HEK293 (cell line): ENCODE results near the gene RGL2.

Experiments used
- CTCF ChIA-PET: fragments of 350-600 bp; formaldehyde crosslinking; extraction: SDS; loops from one replicate; lab custom pipeline; 2021; ENCODE audit warnings: antibody characterized with exemption; lab: Yijun Ruan, JAX
- POLR2A ChIA-PET: fragments of 300-600 bp; formaldehyde crosslinking; extraction: SDS; loops from one replicate; lab custom pipeline; 2020; ENCODE audit warnings: antibody characterized with exemption, inconsistent platforms; lab: Yijun Ruan, JAX
- H3K27ac ChIP-seq: fragments of 200-500 bp; sonication (Bioruptor generic); 2 replicates; pipeline ENCODE4 v1.5.1; 2014; ENCODE audit warnings: low read depth, low read length, control low read depth, inconsistent platforms; ENCODE audit errors: extremely low read depth
- H3K36me3 ChIP-seq, 2 experiments: fragments of 200-500 bp in 1 of 2; sonication (Bioruptor generic) in 1 of 2; 1 replicate in 1 of 2; 2 replicates in 1 of 2; pipeline ENCODE4 v1.5.1; 2014 to 2017; ENCODE audit warnings: inconsistent platforms in 2 of 2, low read length in 2 of 2; ENCODE audit not compliant: control insufficient read depth in 2 of 2, insufficient read depth in 1 of 2
- H3K4me1 ChIP-seq: fragments of 200-500 bp; sonication (Bioruptor generic); 2 replicates; pipeline ENCODE4 v1.5.1; 2014; ENCODE audit warnings: mild to moderate bottlenecking, low read length, inconsistent platforms; ENCODE audit not compliant: control insufficient read depth, insufficient read depth
- H3K4me3 ChIP-seq: 2 replicates; pipeline ENCODE4 v1.5.1; 2011; ENCODE audit warnings: low read depth, mild to moderate bottlenecking, control low read depth, low read length, moderate library complexity
- H3K9me3 ChIP-seq: fragments of 200-500 bp; sonication (Bioruptor generic); 2 replicates; pipeline ENCODE4 v1.5.1; 2014; ENCODE audit warnings: low read depth, low read length, inconsistent platforms; ENCODE audit not compliant: control insufficient read depth, insufficient read depth
- EGR2 ChIP-seq: fragments of 450-650 bp; formaldehyde crosslinking; IDR thresholded peaks from 2 replicates; pipeline ENCODE4 v1.5.1; 2016; ENCODE audit warnings: low read depth, missing biosample characterization, missing genetic modification characterization
- GLI2 ChIP-seq: fragments of 450-650 bp; formaldehyde crosslinking; IDR thresholded peaks from 2 replicates; pipeline ENCODE4; 2017; ENCODE audit warnings: missing biosample characterization, missing genetic modification characterization, low read depth, borderline replicate concordance
- KLF10 ChIP-seq: fragments of 450-650 bp; IDR thresholded peaks from 2 replicates; pipeline ENCODE4 v1.5.1; 2018; ENCODE audit warnings: missing biosample characterization, mild to moderate bottlenecking, missing genetic modification characterization
- KLF9 ChIP-seq: fragments of 450-650 bp; formaldehyde crosslinking; IDR thresholded peaks from 2 replicates; pipeline ENCODE4 v1.5.1; 2016; ENCODE audit warnings: missing biosample characterization, missing genetic modification characterization, low read depth
- PATZ1 ChIP-seq: fragments of 450-650 bp; formaldehyde crosslinking; IDR thresholded peaks from 2 replicates; pipeline ENCODE4 v1.5.1; 2016; ENCODE audit warnings: missing biosample characterization, missing genetic modification characterization
- PRDM1 ChIP-seq: fragments of 450-650 bp; formaldehyde crosslinking; IDR thresholded peaks from 2 replicates; pipeline ENCODE4; 2016; ENCODE audit warnings: missing biosample characterization, missing genetic modification characterization
- WT1 ChIP-seq: fragments of 450-650 bp; formaldehyde crosslinking; IDR thresholded peaks from 2 replicates; pipeline ENCODE4 v1.5.1; 2016; ENCODE audit warnings: missing biosample characterization, missing genetic modification characterization
- ZBTB26 ChIP-seq: fragments of 450-650 bp; formaldehyde crosslinking; optimal IDR thresholded peaks from 2 replicates; pipeline ENCODE3; 2016; ENCODE audit warnings: missing biosample characterization, mild to moderate bottlenecking, missing genetic modification characterization
- ZEB2 ChIP-seq: fragments of 450-650 bp; formaldehyde crosslinking; IDR thresholded peaks from 2 replicates; pipeline ENCODE4 v1.5.1; 2016; ENCODE audit warnings: missing biosample characterization, missing genetic modification characterization
- ZFHX2 ChIP-seq: fragments of 450-650 bp; formaldehyde crosslinking; conservative IDR thresholded peaks from 2 replicates; pipeline ENCODE4 v1.5.1; 2016; ENCODE audit warnings: missing biosample characterization, missing genetic modification characterization
- ZNF157 ChIP-seq: fragments of 450-650 bp; formaldehyde crosslinking; IDR thresholded peaks from 2 replicates; pipeline ENCODE4 v1.5.1; 2016; ENCODE audit warnings: missing biosample characterization, missing genetic modification characterization
- ZNF2 ChIP-seq: fragments of 450-650 bp; formaldehyde crosslinking; IDR thresholded peaks from 2 replicates; pipeline ENCODE4 v1.5.1; 2016; ENCODE audit warnings: missing biosample characterization, missing genetic modification characterization
- ZNF311 ChIP-seq: fragments of 450-650 bp; formaldehyde crosslinking; IDR thresholded peaks from 2 replicates; pipeline ENCODE4 v1.5.1; 2017; ENCODE audit warnings: missing biosample characterization, missing genetic modification characterization, borderline replicate concordance
- ZNF350 ChIP-seq: fragments of 450-650 bp; formaldehyde crosslinking; IDR thresholded peaks from 2 replicates; pipeline ENCODE4 v1.5.0; 2017; ENCODE audit warnings: missing biosample characterization, mild to moderate bottlenecking, missing genetic modification characterization
- ZNF394 ChIP-seq: fragments of 450-650 bp; formaldehyde crosslinking; IDR thresholded peaks from 2 replicates; pipeline ENCODE4 v1.5.1; 2016; ENCODE audit warnings: missing biosample characterization, missing genetic modification characterization, mild to moderate bottlenecking, moderate library complexity, borderline replicate concordance
- ZNF48 ChIP-seq: fragments of 450-650 bp; formaldehyde crosslinking; IDR thresholded peaks from 2 replicates; pipeline ENCODE4 v1.5.1; 2016; ENCODE audit warnings: missing biosample characterization, missing genetic modification characterization
- ZNF510 ChIP-seq: fragments of 450-650 bp; formaldehyde crosslinking; IDR thresholded peaks from 2 replicates; pipeline ENCODE4 v1.5.1; 2018; ENCODE audit warnings: mild to moderate bottlenecking, missing genetic modification characterization, missing biosample characterization; ENCODE audit not compliant: insufficient replicate concordance
- ZNF529 ChIP-seq: fragments of 450-650 bp; formaldehyde crosslinking; IDR thresholded peaks from 2 replicates; pipeline ENCODE4 v1.5.1; 2017; ENCODE audit warnings: missing genetic modification characterization, missing biosample characterization; ENCODE audit not compliant: insufficient replicate concordance
- ZNF600 ChIP-seq: fragments of 450-650 bp; formaldehyde crosslinking; IDR thresholded peaks from 2 replicates; pipeline ENCODE4 v1.5.1; 2016; ENCODE audit warnings: missing biosample characterization, missing genetic modification characterization
- ZNF610 ChIP-seq: fragments of 450-650 bp; formaldehyde crosslinking; IDR thresholded peaks from 2 replicates; pipeline ENCODE4 v1.5.1; 2016; ENCODE audit warnings: missing biosample characterization, missing genetic modification characterization, borderline replicate concordance
- ZNF747 ChIP-seq: fragments of 450-650 bp; formaldehyde crosslinking; IDR thresholded peaks from 2 replicates; pipeline ENCODE4 v1.5.1; 2016; ENCODE audit warnings: missing biosample characterization, missing genetic modification characterization
- ZSCAN23 ChIP-seq: fragments of 450-650 bp; formaldehyde crosslinking; IDR thresholded peaks from 2 replicates; pipeline ENCODE4 v1.5.1; 2016; ENCODE audit warnings: missing biosample characterization, missing genetic modification characterization

Gene RGL2

GRCh38 chr6:33292996-33293682 lies 5.6 kb downstream of the RGL2 start (continued):
- no peak for TF ChIP-seq PRDM1 (tag by site-specific recombination)
- no peak for TF ChIP-seq ZNF157 (tag by site-specific recombination)
- no peak for TF ChIP-seq ZNF610 (tag by site-specific recombination)
- TF ChIP-seq ZNF747 (tag by site-specific recombination) = no peak
- TF ChIP-seq EGR2 (tag by site-specific recombination) = no peak
- no peak for TF ChIP-seq WT1 (tag by site-specific recombination)
- TF ChIP-seq ZNF350 (tag by site-specific recombination) = no peak
- TF ChIP-seq KLF10 (tag by site-specific recombination) = no peak
- TF ChIP-seq GLI2 = no peak

- H3K27ac ChIP-seq = no peak overlapping the region; the same call in 1 of the 2 replicates
- ChIA-PET POLR2A (interaction anchor here (1.9 to 7.5 kb wide), 6 partner anchors 8 to 41 kb away, joined by 8 to 92 read pairs (median 36); partner anchors contain the start of genes B3GALT4, RGL2, RPS18 and VPS52), CTCF (interaction anchor here (0.6 to 3.6 kb wide), 5 partner anchors 9 to 136 kb away, joined by 3 to 33 read pairs (median 4); partner anchors contain the start of genes B3GALT4 and RGL2)
- no peaks in the 10 kb centered on the region for H3K9me3 ChIP-seq
- no peak overlapping the region; the same call in 1 of the 2 replicates for H3K4me3 ChIP-seq
- H3K36me3 ChIP-seq = peaks cover 4 to 70% of the 10 kb centered on the region in 2 experiments
- TF ChIP-seq ZNF600 (tag by site-specific recombination) (peak; percentile 64; the same call in 1 of the 2 replicates), ZNF510 (tag by site-specific recombination) (no peak)
- H3K4me1 ChIP-seq = peaks cover 11% of the 10 kb centered on the region; the same call in 1 of the 2 replicates
Measured at GRCh38 chr6:33290459-33290858, 8.3 kb downstream of the RGL2 start.

- ChIA-PET POLR2A (interaction anchor here (0.9 to 7.5 kb wide), 11 partner anchors 9 to 319 kb away, joined by 3 to 92 read pairs (median 9); partner anchors contain the start of genes B3GALT4, RGL2, RPS18 and VPS52), CTCF (interaction anchor here (0.6 to 3.6 kb wide), 6 partner anchors 9 to 136 kb away, joined by 3 to 33 read pairs (median 9); partner anchors contain the start of genes B3GALT4, RGL2, RPS18 and VPS52)
- Histone ChIP-seq H3K9me3 (no peaks in the 10 kb centered on the region), H3K27ac (peak overlapping the region; percentile 20; the same call in 1 of the 2 replicates), H3K4me1 (peaks cover 11% of the 10 kb centered on the region; the same call in 1 of the 2 replicates), H3K36me3 (peaks cover 4 to 70% of the 10 kb centered on the region in 2 experiments), H3K4me3 (peak overlapping the region; percentile 79)
- no peak for TF ChIP-seq ZNF311 (tag by site-specific recombination)
- TF ChIP-seq ZFHX2 = no peak
- TF ChIP-seq ZNF394 (tag by site-specific recombination) = 0 out of 2 replicates have a peak, but pooled peaks have one; percentile 6
- 0 out of 2 replicates have a peak, but pooled peaks have one; percentile 1 for TF ChIP-seq ZEB2 (tag by site-specific recombination)
- TF ChIP-seq ZNF2 (tag by site-specific recombination) = 0 out of 2 replicates have a peak, but pooled peaks have one; percentile 4
Measured at GRCh38 chr6:33289784-33290315, 8.9 kb downstream of the RGL2 start.

- Histone ChIP-seq H3K4me1 (peaks cover 11% of the 10 kb centered on the region; the same call in 1 of the 2 replicates), H3K27ac (peak within 1 kb of the TSS; percentile 44), H3K4me3 (peak within 1 kb of the TSS; percentile 79), H3K9me3 (no peaks in the 10 kb centered on the region), H3K36me3 (peaks cover 6 to 73% of the 10 kb centered on the region in 2 experiments)
- CTCF ChIA-PET = interaction anchor here (0.6 to 3.6 kb wide), 13 partner anchors 8 to 481 kb away, joined by 3 to 33 read pairs (median 5); partner anchors contain the start of genes B3GALT4, RGL2, RPS18 and RXRB
- POLR2A ChIA-PET = interaction anchor here (0.6 to 7.5 kb wide), 14 partner anchors 9 to 318 kb away, joined by 3 to 92 read pairs (median 9); partner anchors contain the start of genes B3GALT4, RGL2, RPS18 and VPS52
- TF ChIP-seq ZNF600 (tag by site-specific recombination) (peak; percentile 38; the same call in 1 of the 2 replicates), PATZ1 (peak; percentile 46; the same call in 1 of the 2 replicates), ZBTB26 (tag by site-specific recombination) (no peak), KLF9 (tag by site-specific recombination) (peak; percentile 79), ZSCAN23 (tag by site-specific recombination) (no peak), ZNF529 (tag by site-specific recombination) (no peak), ZNF48 (tag by site-specific recombination) (no peak)
Measured at GRCh38 chr6:33288921-33289783, 9.6 kb downstream of the RGL2 start, which contains the start of the genes PFDN6 and WDR46. TSS of gene PFDN6 (plus strand) at chr6:33289601. CDS start at chr6:33289857, 256 bp downstream. TSS of gene WDR46 (minus strand) at chr6:33289239. CDS start at chr6:33289170, 69 bp downstream.
